Fibroblast of pulmonary artery (primary cell): ENCODE data around the gene AGPAT1.
"Not testable (repeated sequence)": the region's sequence is repeated elsewhere in the genome, so short reads cannot be mapped to it uniquely, and the experiment has no call there.

ENCODE experiments used
- DNase-seq: peaks from one replicate; pipeline ENCODE4 v3.0.0-alpha.2; 2010; ENCODE audit warnings: low read depth
- H3K4me3 ChIP-seq: replicated peaks from 2 replicates; pipeline ENCODE4 v1.5.1; 2011; ENCODE audit warnings: low read depth, mild to moderate bottlenecking, control low read depth, low read length, moderate library complexity
- CTCF ChIP-seq: IDR thresholded peaks from 2 replicates; pipeline ENCODE4 v1.5.1; 2011; ENCODE audit warnings: mild to moderate bottlenecking, control low read depth, low read length, inconsistent platforms; ENCODE audit errors: missing control alignments

AGPAT1 gene

DNA sequence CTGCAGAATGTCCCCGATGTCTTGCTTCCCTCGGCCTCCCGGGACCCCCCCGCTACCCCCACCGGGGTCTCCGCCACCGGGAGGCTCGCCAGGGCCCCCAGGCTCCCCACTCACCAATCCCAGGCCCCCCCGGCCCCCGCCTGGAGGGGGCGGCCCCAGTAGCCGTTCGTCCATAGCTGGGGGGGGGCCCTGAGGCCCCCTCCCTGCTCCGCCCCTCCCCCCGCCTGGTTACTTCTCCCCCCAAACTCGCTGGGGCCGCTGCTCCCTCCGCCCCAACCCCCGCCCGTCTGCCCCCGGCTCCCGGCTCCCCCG is 13.8 kb upstream of the AGPAT1 start:
- no peak for DNase-seq
- no peak for TF ChIP-seq CTCF
- peak overlapping the region; percentile 82 for H3K4me3 ChIP-seq

GRCh38 chr6:32189069-32189741 is 13.3 kb upstream of the AGPAT1 start:
- no peak for DNase-seq
- H3K4me3 ChIP-seq = peak overlapping the region; percentile 82
- no peak for TF ChIP-seq CTCF

- H3K4me3 ChIP-seq = peak overlapping the region; percentile 82
- DNase-seq = peak; percentile 26
- TF ChIP-seq CTCF = no peak
These were observed 12.6 kb upstream of the AGPAT1 start for GRCh38 chr6:32188381-32189068.

DNA sequence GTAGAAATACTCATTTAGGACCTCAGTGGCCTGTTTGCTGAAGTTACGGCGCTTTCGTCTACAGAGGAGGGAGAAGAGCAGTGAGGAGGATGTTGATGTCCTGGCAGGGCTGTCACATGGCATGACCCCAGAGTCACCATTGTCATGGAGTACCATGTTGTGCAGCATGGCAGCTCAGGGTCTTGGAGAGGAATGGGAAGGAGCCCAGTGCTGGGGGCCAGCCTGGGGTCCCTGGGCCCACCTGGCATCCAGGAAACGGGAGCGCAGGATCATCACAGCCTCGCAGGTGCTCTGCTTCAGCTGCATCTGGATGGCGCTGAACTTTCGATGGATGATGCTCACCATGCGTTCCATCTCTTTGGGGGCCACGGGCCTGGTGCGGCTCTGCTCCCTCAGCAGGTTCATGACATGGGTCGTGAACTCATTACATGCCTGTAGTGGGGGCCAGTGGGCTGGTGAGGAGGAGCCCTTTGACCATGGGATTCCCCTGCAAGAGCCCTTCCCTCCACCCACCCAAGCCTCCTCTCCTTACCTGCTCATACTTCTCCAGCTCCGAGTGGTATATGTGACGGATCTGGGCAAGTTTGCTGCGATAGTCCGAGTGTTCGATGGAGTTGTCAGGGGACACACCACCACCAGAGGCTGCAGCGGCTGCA is 12.0 kb upstream of the AGPAT1 start:
- peak overlapping the region; percentile 82 for H3K4me3 ChIP-seq
- not testable (repeated sequence) for DNase-seq

- TF ChIP-seq CTCF = no peak
- no peak for DNase-seq
- H3K4me3 ChIP-seq = no peak overlapping the region
These were observed 11.3 kb upstream of the AGPAT1 start for GRCh38 chr6:32187009-32187709.

- DNase-seq, H3K4me3 ChIP-seq: not testable (repeated sequence)
These were observed 10.4 kb upstream of the AGPAT1 start for GRCh38 chr6:32186151-32186840.

- peak; percentile 91 for DNase-seq
- H3K4me3 ChIP-seq = not testable (repeated sequence)
These were observed 9.8 kb upstream of the AGPAT1 start for GRCh38 chr6:32185681-32186131.

DNA sequence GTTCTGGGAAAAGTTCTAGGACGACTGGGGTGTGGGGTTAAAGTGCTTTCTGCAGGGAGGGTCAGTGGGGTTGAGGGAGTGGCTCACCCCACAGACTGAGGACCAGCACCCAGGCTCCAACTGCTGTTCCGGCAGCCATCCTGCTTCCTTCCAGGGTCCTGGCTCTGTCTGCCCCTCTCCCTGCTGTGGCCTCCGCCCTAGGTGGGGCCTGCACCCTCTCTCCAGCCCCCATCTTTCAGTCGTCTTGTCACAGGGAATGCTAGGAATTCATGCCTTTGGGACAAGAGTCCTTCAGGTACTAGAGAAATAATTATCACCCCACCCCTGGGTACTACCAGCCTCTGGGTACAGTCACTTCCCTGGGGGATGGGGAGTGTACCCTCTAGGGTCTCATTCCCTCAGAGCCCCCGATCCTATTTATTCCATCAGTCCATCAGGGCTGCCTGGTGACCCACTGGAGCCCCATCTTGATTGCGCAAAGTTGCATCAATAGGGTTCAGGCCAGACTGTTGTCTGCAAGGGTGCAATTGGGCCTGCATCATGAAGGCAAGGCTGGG is 8.3 kb upstream of the AGPAT1 start, which contains the start of gene AGER:
AGER (minus strand) TSS at position 170 of the 557 bp plus-strand sequence; CDS start at position 139, 31 bp downstream.
- TF ChIP-seq CTCF = no peak
- no peak for DNase-seq
- no peak within 1 kb of the TSS for H3K4me3 ChIP-seq
